GM18873 (cell line): ENCODE measurements around the gene AACS.
"Not testable (repeated sequence)": the region's sequence is repeated elsewhere in the genome, so short reads cannot be mapped to it uniquely, and the experiment has no call there.

Experiments
- ATAC-seq: cut with Tn5 transposase; IDR thresholded peaks from one replicate; pipeline ENCODE4 v1.9.1; 2021; ENCODE audit warnings: mild to moderate bottlenecking, moderate library complexity, moderate number of reproducible peaks; ENCODE audit not compliant: unreplicated experiment, low FRiP score

Gene AACS

DNA sequence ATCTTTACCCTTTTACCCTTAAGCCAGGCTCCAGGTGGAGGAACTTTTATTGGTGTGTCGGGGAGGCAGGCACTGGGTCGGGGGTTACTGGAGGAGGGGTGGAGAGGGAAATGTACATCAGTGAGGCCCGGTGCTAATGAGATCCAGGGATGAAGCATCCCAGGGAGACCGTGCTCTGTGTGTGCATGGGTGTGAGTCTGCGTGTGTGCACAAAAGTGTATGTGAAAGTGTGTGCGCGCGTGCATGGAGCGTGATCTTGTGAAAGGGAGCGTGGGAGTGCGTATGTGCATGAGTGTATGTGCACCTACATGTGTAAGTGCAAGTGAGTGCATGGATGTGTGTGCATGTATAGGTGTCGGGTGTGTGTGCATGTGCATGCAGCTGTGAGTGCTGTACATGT lies 55.3 kb downstream of the AACS start:
- no peak for ATAC-seq

DNA sequence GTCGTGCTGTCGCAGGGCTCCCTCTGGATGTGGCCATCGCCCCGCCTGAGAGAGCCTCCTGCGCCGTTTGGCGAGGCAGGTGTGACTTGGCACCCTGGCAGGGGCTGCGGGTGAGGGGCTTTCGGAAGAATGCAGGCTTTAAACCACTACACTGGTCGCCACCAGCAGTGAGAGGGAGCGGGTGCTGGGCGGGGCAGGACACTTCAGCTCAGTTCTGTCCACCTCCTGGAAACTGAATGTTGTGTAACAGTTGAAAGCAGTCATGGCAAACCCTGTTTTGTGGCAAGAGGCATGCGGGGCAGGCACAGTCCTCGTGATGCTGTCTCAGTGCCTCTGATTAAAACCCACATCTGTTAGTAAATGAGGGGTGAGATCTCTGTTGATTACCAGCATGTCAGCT lies 55.9 kb downstream of the AACS start:
- no peak for ATAC-seq

DNA sequence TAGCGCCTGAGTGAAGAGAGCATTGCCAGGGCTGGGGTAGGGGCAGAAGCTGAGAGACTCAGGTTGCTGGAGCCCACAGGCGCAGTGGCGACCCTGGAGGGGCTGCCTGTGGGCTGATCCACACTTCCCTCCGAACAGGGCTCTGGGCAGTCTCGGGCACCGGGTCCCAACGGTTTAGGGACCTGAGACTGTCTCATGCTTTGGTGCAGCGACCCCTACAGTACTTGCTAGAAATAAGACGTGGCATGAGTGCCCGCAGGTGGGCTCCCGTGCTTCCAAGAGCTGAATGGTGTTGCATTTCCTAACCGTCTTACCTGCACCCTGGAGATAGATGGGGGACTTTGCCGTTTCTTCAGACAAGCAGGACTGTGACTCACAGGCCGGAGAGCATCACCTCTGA lies 57.4 kb downstream of the AACS start:
- no peak for ATAC-seq

DNA sequence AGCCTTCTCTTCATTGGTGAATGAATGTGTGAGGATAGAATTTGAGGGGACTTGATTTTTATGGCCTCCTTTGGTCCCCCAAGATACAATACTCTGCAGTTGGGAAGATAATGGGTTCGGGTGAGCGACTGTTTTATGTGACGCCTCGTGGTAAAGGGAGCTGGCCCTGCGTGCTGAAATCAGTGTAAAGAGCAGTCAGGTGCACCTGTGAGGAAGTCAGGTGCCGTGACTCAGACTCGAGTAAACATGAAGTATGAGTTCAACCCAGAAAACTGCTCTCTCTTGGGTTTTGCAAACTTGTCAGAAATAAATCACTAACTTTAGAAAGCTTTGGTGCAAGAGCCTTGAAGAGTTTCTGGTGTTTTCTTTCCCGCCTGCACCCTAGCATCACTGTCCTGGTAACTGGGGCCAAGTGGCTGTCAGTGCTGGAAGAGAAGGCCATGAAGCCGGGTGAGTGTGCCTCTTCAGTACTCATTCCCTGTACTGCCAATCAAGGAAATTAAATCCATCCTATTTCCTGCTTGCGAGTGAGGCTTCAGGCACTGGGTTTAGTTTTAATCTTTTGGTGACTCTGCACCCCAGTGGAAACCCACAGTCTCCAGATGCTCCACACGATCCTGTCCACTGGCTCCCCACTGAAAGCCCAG lies 59.2 kb downstream of the AACS start:
- ATAC-seq, result no peak

DNA sequence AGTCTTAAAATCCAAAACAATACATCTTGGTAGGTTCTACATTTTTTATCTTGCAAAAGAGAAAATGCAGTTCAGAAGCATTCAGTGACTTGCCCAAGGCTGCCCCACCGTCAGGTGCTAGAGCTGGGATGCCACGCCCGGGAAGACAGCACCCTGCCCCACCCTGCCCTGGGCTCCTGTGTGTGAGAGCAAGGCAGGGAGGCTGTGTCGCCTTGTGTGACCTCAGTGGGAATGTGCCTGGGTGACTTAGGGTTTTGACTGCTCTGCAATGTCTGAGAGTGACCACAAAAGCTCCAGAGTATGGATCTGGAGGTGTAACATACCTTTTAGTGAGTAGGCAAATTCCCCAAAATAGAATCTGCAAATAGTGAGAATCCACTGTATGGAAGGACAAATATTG lies 60.0 kb downstream of the AACS start:
- no peak for ATAC-seq

DNA sequence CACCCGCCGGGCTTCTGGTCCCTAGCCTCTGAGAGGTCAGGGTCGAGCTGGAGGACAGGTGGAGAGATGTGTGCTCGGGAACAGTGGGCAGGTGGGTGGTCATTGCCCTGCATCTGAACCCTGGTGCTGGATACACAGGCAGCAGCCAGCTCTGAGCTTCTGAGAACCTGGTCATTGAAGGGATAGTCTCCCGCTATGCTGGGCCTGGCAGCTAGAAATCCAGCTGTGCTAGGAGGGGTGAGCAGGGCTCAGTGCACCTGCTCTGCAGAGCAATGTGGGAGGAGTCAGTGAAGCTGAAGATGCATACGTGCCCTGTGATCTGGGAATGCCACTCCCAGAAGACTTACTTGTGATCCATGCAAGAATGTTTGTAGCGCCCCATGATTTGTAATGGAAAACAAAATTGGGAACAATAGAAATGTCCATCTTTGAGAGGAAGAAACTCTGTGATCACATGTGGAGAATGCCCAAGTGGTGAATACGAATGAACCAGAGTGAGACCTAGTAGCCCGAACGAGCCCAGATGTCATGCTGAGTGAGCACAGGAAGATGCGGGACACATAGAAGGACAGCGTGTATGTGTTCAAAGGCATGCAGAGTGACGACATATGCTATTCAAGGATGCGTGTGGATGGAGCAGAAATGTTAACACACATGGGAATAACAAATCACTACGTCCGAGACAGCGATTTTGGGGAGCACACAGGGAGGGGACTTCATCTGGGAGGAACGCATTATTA lies 63.4 kb downstream of the AACS start:
- no peak for ATAC-seq

DNA sequence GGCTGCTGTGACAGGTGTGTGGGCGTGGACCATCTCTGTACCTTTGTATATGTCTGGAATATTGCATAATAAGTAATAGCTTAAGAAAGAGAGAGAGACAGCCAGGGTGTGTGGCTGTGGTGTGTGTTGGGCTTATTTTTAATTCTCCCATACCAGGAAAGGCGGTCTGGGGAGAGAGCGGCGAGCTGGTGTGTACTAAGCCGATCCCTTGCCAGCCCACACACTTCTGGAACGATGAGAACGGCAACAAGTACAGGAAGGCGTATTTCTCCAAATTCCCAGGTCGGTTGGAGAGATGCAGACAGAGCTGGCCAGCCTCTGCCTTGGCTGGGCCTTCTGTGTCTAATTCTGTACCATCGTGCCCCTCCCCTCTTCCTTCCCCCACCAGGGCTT lies 63.9 kb downstream of the AACS start:
- no peak for ATAC-seq

DNA sequence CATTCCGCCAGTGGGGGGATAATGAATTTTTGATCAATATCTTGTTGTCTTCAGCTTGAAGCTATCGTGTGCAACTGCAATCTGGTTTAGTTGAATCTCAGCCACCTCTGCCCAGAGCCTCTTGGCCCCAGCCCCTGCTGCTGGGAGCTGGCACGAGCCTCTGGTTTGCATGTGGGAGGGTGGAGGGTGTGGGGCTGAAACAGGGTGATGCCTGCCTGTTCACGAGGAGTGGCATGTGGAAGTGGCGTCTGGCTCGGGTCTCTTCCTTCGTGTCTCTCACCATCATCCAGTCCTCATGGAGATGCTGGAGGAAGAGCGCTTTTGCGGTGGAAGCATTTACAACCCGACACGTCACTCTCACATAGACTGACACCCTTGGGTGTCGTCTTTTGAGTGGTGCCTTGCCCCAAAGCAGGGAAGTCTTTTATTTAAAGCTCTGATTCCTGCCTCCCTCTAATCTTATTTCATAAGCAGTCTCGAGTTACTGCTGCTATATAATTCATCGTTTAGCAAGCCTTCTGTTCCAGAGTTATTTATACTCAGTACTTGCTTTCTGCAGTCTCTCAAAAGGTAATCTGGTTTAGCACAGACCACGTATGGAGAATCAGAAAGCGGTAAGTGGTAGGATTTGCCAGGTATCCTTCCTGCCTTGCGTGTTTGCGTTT lies 64.5 kb downstream of the AACS start:
- ATAC-seq, result no peak

DNA sequence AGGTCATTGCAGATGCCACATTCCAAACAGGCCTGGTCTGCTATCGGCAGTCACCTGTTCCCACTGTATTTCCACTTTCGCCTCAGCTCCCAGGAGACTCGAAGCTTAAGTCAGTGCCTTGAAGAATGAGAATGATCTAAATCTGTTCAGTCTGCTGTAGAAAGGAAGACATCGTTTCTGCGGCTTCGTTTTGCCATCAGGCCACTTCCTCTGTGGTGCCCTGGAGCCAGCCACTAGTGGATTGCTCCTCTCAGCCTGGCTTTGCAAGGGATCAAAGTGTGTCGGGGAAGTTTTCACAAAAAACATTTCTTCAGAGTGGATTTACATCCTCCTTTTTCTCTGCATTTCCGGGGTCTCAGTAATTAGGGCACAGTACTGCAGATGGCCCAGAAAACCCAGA lies 66.7 kb downstream of the AACS start:
- ATAC-seq, result no peak

DNA sequence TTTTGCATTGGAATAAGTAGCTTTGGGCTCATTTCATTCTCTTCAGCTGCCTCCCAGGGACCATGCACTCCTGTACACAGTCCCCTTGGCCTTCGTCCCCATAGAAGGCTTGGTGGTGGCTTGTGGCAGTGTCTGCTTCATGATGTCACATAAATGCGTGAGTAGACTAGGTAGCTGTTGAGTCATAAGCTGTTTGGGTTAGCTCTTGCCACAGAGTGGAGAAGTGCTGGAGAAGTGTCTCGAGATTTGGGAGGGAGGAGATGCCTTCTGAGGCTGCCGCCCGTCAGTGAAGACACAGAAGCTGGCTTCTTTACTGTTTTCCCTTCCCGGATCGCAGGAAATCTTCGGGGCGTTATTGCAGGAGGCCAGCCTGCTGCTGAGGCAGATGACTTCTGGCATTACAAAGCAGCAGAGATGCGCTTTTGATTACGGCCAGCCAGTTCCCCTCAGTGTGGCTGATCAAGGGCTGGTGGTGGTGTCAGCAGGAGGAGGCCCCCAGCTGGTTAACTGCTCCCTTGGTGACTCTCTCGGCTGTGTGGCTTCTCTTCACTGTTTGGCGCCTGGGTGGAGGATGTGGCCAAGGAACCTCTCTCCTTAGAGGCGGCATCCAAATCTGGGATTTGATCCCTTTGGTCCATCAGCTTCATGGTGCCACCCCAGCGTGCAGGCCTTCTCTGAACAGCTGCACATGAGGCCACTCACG lies 67.6 kb downstream of the AACS start:
- ATAC-seq, result no peak

DNA sequence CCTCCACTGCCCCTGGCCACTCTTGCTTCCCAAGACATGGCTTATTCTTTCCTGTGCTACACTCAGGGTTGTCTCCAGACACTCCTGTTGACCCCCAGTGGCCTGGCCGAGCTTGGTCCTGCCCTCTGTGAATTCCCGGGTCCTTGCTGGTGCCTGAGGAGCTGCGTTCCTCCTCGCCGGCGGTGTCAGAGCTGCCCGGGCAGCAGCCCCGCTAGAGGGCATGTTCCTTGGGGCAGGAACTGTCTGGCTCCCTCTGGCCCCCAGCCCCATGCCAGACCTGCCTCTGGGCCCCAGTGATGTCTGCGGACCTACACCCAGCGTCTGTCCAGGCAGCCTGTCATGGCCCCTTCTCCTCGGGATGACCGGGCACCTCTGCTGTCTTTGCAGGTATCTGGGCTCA lies 68.4 kb downstream of the AACS start:
- ATAC-seq, result no peak

DNA sequence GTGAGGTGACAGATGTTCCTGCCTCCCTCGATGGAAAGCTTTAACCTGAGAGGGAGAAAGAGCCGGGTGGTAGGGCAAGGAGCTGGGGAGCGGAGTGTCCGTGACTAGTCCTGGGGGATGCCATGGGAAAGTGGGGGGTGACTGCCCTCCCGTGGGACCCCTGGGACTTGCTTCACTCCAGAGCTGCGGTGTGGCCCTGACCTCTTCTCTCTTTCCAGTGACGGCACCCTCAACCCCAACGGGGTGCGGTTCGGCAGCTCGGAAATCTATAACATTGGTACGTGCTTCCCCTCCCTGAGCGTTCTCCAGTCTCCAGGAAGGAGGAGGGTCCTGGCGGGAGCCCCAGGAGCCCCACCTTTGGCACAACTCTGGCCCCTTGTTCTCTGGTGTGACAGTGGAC lies 69.3 kb downstream of the AACS start:
- ATAC-seq, result no peak

DNA sequence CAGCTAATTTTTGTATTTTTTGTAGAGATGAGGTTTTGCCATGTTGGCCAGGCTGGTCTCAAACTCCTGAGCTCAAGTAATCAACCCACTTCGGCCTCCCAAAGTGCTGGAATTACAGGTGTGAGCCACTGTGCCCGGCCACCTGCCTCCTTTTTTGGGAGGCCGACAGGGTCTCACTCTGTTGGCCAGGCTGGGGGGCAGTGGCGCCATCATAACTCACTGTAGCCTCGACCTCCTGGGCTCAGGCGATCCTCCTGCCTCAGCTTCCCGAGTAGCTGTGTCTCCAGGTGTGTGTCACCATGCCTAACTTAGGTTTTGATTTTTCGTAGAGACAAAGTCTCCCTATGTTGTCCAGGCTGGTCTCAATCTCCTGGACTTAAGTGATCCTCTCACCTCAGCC lies 70.7 kb downstream of the AACS start:
- no peak for ATAC-seq

DNA sequence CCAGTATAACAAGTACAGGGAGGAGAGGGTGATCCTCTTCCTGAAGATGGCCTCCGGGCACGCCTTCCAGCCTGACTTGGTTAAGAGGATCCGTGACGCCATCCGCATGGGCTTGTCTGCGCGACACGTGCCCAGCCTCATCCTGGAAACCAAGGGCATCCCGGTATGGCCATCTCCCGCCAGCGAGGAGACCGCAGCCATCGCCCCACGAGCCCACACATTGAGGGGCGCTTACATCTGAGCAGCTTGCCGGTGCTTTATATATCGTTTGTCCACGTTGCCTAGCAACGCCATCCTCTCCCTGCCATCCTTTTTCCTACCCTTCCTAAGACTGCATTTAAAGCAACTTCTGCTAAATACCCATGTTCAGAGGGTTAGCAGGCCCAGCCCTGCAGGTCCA lies 71.5 kb downstream of the AACS start:
- ATAC-seq, result no peak

DNA sequence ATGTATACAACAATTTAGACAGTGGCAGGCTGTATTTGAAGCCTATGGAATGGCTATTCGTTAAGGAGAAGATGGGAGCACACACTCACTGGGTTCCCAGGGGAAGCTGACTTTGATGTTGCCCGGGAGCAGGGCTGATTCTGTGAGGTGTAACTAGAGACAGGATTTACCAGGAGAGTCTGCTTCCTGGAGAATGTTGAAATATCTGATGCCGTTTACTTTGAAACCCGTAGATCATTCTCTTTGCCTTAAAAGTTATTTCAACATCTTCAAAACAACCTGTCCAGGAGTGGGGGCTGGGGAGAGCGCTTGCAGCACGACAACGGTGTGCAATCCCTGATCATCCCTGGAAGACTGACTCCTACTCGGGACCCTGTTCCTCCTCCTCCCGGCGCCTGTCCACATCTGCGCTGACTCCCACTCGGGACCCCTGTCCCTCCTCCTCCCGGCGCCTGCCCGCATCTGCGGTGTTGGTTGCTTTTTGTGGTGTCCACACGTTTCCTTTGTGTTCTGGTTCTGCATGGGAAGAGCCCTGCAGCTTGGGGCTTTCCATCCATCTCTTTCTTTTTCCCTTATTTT lies 72.6 kb downstream of the AACS start:
- no peak for ATAC-seq

DNA sequence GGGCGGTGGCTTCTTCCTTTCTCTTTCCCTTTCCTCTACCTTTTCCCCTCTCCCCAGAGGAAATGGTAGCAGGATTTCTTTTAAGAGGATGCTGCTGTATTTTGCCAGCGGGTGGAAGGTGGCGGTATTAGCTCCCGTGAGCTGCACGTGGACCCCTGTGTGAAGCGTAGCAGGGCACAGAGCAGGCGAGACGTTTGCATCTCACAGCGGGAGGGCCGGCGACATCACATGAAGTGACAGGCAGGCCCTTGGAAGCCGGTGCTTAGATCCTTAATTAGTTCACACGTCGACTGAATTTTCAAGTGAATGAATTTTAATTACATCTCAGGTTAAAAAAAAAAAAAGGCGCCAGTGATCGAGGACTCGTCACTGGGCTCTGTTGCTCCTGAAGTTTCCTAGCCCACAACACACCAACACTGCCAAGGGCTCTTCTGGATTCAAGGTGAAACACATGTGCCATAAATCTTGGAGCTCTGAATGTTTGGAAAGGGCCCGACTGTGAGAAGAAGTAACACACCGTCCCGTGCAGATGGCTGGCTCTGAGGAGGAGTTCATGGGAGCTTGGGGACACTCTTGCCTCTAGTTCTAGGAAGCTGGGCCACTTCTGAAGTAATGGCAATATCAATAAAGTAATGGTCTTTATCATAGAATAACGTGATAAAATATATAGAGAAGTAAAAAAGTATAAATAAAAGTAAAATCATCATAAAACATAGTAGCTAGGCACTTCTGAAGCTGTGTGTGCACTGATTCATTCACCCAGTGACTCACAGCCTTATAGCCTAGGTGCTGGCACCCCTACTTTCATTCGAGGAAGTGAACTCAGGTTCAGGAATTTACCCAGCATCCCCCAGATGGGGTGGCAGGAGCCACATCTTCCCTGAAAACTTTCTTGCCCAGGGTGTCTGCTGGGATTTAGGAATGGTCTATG lies 75.3 kb downstream of the AACS start:
- ATAC-seq, result no peak

DNA sequence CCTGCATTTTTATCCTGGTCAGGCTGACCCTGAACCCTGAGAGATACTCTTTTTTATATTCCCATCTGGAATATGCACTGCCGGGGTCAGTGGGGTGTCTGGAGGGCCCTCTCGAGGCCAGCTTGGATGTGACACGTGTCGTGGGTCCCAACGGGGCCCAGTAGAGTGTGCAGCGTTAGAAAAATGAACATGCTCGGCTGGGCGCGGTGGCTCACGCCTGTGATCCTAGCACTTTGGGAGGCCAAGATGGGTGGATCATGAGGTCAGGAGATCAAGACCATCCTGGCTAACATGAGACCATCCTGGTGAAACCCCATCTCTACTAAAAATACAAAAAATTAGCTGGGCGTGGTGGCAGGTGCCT lies 76.0 kb downstream of the AACS start:
- not testable (repeated sequence) for ATAC-seq

DNA sequence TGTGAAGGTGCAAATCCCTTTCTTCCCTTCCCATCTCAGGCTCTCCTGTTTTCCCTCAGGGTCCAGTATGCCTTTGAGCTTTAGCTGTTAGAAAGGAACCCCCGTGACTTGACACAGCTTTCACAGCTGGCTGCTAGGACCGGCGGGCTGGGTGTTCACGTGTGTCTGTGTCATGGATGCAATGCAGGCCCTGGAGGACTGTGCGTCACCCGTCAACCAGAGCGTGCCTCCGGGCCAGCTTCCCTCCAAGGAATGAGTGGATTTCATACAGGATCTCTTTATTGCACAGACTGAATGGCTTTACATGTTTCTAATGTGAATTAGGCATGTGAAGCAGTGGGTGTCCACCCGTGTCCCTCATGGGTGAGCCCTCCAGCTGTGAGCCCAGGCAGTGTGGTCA lies 77.4 kb downstream of the AACS start:
- ATAC-seq, result no peak

DNA sequence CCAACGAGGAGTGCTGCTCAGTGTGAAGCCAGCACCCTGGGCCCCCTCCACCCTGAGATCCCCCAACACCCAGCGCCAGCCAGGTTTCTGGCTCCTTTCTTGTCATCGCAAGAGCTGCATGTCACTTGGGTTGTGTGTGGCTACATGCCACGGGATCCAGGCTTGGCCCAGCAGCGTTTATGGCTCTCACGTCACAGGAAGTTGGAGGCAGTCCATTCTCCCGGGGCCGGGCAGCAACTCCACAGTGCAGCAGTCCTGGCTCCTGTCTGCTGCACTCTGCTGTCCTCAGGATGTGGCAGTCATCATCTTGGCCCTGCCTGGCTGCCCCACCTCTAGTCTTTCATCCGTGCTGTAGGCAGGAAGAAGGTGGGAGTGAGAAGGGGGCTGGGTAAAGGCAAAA lies 78.3 kb downstream of the AACS start:
- ATAC-seq, result no peak

DNA sequence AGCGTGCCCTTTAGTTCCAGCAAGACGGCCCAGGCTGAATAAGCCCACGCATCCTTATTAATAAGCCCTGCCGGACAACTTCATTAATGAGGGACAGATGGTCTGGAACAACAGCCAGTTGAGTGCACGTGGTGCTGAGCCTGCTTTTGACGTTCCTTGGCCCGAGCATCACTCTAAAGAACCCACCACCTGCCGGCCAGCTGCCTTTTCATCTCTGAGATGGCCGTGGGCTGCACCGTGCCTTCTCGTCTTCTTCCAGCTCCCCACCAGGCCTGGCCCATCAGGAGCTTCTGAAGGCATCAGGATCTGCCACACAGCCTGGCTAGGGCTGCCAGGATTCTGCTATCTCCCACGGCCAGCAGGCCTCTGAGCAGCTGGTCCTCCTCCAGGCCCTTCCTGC lies 80.0 kb downstream of the AACS start:
- no peak for ATAC-seq
